ENCODE results near the gene STX16. TPM values are rescaled to one million over a fixed set of nuclear protein-coding genes. Genes with fewer than 3 reads are reported as not detected.

STX16 gene
- total and polyA plus RNA-seq, 2 donors (not counting 1 experiment from before 2014, with no cell fraction given): 110 to 117 TPM

DNA sequence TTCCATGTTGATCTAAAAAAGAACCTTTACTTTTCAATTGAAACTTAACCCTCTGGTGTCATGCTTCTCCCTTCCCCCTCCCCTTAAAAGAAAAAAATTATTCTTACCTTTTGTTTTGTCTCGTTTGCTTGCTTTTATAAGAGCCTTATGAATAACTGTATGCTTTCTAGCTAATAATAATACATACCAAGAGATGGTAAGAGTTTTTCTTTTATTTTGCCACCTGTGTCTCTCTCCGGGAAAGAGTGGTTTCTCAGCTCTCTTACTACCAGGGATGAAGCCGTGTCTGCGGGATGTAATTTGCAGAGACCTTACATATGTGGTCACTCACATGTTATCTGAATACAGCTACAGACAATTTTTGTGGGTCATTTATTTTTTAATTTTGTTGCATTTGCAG, 7.7 kb downstream of the STX16 start:
- ChIA-PET CTCF (interaction anchor here (1.1 to 1.6 kb wide), 3 partner anchors 8 to 31 kb away, joined by 3 to 5 read pairs (median 4); partner anchors contain the start of gene STX16), POLR2A (no interaction called here)
- Histone ChIP-seq H4K20me1 (ENCODE audit: control insufficient read depth, insufficient read depth, low read length, poor library complexity, severe bottlenecking) (peaks cover 53% of the 10 kb centered on the region), H2AFZ (ENCODE audit: insufficient read depth, low read depth, low read length, poor library complexity, severe bottlenecking) (no peak overlapping the region), H3K4me3 (ENCODE audit: control extremely low read depth in 1 of 5, extremely low read depth in 1 of 5, insufficient read depth in 1 of 5, low read depth in 2 of 5, low read length in 4 of 5) (no peak overlapping the region), H3K79me2 (ENCODE audit: control insufficient read depth, insufficient read depth, low read length) (peaks cover 80% of the 10 kb centered on the region), H3K27me3 (replicated peaks in 1 of 4; ENCODE audit: control extremely low read depth in 1 of 4, control insufficient read depth in 3 of 4, insufficient read depth in 4 of 4, low read length in 3 of 4) (no peaks in the 10 kb centered on the region), H3K4me2 (replicated peaks; ENCODE audit: low read depth, low read length, poor library complexity, severe bottlenecking) (no peak overlapping the region), H3K9ac (ENCODE audit: low read length) (no peak overlapping the region), H3K4me1 (ENCODE audit: control insufficient read depth in 2 of 2, insufficient read depth in 2 of 2, low read length in 2 of 2) (peaks cover 0 to 3% of the 10 kb centered on the region in 2 donors), H3K36me3 (replicated peaks in 1 of 2; ENCODE audit: control extremely low read depth in 1 of 2, control insufficient read depth in 1 of 2, extremely low read depth in 1 of 2, insufficient read depth in 2 of 2, low read length in 1 of 2) (peaks cover 8 to 18% of the 10 kb centered on the region in 2 experiments), H3K27ac (ENCODE audit: low read length in 2 of 2) (no peak overlapping the region), H3K9me3 (ENCODE audit: control extremely low read depth in 1 of 3, control insufficient read depth in 2 of 3, insufficient read depth in 1 of 3, low read length in 2 of 3) (no peaks in the 10 kb centered on the region)
- no peak overlapping the region for H3K4me3 Mint-ChIP-seq
- no peak for ATAC-seq (ENCODE audit: low read depth)
- no peaks in the 10 kb centered on the region for H3K9me3 Mint-ChIP-seq (ENCODE audit: insufficient read depth)
- intact Hi-C loops (cut with micrococcal nuclease): no loop called here
- peaks cover 36% of the 10 kb centered on the region for H3K4me1 Mint-ChIP-seq
- no peak for DNase-seq
- TF ChIP-seq EZH2 (IDR thresholded peaks at IDR 0.05; ENCODE audit: borderline replicate concordance, insufficient read depth, low read depth, low read length, poor library complexity, severe bottlenecking): no peak
- TF ChIP-seq, protein P1, sequence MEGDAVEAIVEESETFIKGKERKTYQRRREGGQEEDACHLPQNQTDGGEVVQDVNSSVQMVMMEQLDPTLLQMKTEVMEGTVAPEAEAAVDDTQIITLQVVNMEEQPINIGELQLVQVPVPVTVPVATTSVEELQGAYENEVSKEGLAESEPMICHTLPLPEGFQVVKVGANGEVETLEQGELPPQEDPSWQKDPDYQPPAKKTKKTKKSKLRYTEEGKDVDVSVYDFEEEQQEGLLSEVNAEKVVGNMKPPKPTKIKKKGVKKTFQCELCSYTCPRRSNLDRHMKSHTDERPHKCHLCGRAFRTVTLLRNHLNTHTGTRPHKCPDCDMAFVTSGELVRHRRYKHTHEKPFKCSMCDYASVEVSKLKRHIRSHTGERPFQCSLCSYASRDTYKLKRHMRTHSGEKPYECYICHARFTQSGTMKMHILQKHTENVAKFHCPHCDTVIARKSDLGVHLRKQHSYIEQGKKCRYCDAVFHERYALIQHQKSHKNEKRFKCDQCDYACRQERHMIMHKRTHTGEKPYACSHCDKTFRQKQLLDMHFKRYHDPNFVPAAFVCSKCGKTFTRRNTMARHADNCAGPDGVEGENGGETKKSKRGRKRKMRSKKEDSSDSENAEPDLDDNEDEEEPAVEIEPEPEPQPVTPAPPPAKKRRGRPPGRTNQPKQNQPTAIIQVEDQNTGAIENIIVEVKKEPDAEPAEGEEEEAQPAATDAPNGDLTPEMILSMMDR (IDR thresholded peaks at IDR 0.05): no peak
- 100% methylated on average over 1 of the region's 4 CpGs for WGBS (ENCODE audit: insufficient coverage)
- no peaks in the 10 kb centered on the region for H3K27me3 Mint-ChIP-seq
- H3K27ac Mint-ChIP-seq: no peak overlapping the region

- WGBS (ENCODE audit: insufficient coverage): 38% methylated on average over 3 of the region's 3 CpGs
- POLR2A ChIA-PET: no interaction called here
- ATAC-seq (ENCODE audit: low read depth) (no peak), DNase-seq (no peak)
- no peak overlapping the region for H2AFZ ChIP-seq (ENCODE audit: insufficient read depth, low read depth, low read length, poor library complexity, severe bottlenecking)
- H3K4me2 ChIP-seq (replicated peaks; ENCODE audit: low read depth, low read length, poor library complexity, severe bottlenecking): no peak overlapping the region
- Mint-ChIP-seq H3K4me3 (no peak overlapping the region), H3K9me3 (ENCODE audit: insufficient read depth) (no peaks in the 10 kb centered on the region), H3K27me3 (no peaks in the 10 kb centered on the region), H3K4me1 (peaks cover 36% of the 10 kb centered on the region), H3K27ac (no peak overlapping the region)
- H3K27me3 ChIP-seq (replicated peaks in 1 of 4; ENCODE audit: control extremely low read depth in 1 of 4, control insufficient read depth in 3 of 4, insufficient read depth in 4 of 4, low read length in 3 of 4): no peaks in the 10 kb centered on the region
- H3K9ac ChIP-seq (ENCODE audit: low read length): no peak overlapping the region
- TF ChIP-seq, protein P1 (IDR thresholded peaks at IDR 0.05): no peak
- no peak for TF ChIP-seq EZH2 (IDR thresholded peaks at IDR 0.05; ENCODE audit: borderline replicate concordance, insufficient read depth, low read depth, low read length, poor library complexity, severe bottlenecking)
- no peak overlapping the region for H3K4me3 ChIP-seq (ENCODE audit: control extremely low read depth in 1 of 5, extremely low read depth in 1 of 5, insufficient read depth in 1 of 5, low read depth in 2 of 5, low read length in 4 of 5)
- peaks cover 7 to 18% of the 10 kb centered on the region in 2 experiments for H3K36me3 ChIP-seq (replicated peaks in 1 of 2; ENCODE audit: control extremely low read depth in 1 of 2, control insufficient read depth in 1 of 2, extremely low read depth in 1 of 2, insufficient read depth in 2 of 2, low read length in 1 of 2)
- no peaks in the 10 kb centered on the region for H3K9me3 ChIP-seq (ENCODE audit: control extremely low read depth in 1 of 3, control insufficient read depth in 2 of 3, insufficient read depth in 1 of 3, low read length in 2 of 3)
- H3K4me1 ChIP-seq (ENCODE audit: control insufficient read depth in 2 of 2, insufficient read depth in 2 of 2, low read length in 2 of 2): peaks cover 0 to 3% of the 10 kb centered on the region in 2 donors
- peak overlapping the region in 1 of 2 donors; percentile 28 for H3K27ac ChIP-seq (ENCODE audit: low read length in 2 of 2)
- CTCF ChIA-PET: interaction anchor here (1.1 to 1.6 kb wide), 3 partner anchors 9 to 30 kb away, joined by 3 to 5 read pairs (median 4); partner anchors contain the start of gene STX16
- intact Hi-C loops (cut with micrococcal nuclease): no loop called here
- H3K79me2 ChIP-seq (ENCODE audit: control insufficient read depth, insufficient read depth, low read length): peaks cover 78% of the 10 kb centered on the region
- H4K20me1 ChIP-seq (ENCODE audit: control insufficient read depth, insufficient read depth, low read length, poor library complexity, severe bottlenecking): peaks cover 62% of the 10 kb centered on the region
Measured at GRCh38 chr20:58659841-58660240, 8.8 kb downstream of the STX16 start.

Measured in B cell (primary cell).